ENCODE data around the gene MYL2.

Gene MYL2

GRCh38 chr12:110888256-110888991, 32.0 kb downstream of the MYL2 start:
- no peak for DNase-seq

GRCh38 chr12:110885152-110885840, 35.1 kb downstream of the MYL2 start:
- no peak for DNase-seq

DNA sequence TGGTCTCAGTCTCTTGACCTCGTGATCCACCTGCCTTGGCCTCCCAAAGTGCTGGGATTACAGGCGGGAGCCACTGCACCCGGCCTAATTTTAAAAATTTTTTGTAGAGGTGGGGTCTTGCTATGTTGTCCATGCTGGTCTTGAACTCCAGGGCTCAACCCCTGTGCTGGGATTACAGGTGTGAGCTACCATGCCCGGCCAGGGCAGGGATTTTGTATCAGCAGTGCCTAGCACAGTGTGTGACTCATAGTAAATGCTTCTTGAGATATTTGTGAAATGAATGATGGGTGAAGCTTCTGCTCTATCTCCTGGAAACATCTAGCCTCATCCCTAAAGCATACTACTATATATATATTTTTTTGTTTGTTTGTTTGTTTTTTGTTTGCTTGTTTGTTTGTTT, 37.1 kb downstream of the MYL2 start:
- no peak for DNase-seq

DNA sequence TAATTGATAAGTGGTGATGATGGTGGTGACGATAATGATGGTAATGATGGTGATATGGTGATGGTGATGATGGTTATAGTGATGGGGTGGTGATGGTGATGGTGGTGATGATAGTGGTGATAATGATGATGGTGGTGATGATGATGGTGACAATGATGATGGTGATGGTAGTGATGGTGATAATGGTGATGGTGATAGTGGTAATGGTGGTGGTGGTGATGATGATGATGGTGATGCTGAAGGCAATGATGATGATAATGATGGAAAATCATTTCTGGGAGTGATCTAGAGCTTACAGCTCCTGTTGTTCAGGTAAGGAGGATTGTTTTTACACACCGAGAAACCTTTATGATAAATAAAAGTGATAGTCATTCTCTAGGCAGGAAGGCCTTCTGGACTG, 39.7 kb downstream of the MYL2 start:
- DNase-seq = no peak

DNA sequence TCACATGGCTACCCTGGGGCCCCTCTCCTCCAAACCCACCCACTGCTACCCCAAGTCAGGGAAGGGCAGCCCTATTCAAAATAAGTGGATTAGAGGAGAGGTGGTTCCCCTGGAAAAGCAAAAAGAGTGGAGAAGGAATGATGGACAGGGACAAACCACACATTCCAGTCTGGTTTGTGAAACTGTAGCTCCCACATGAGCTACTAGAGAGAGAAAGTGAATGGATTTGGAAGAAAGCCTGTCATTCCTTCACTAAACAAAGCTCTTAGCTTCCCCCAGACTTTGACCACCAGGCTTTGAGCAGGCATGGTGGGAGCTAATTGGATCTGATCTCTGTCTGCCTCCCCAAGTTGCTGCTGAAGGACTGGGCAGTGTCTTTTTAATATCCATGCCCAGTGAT, 45.6 kb downstream of the MYL2 start:
- DNase-seq = no peak

DNA sequence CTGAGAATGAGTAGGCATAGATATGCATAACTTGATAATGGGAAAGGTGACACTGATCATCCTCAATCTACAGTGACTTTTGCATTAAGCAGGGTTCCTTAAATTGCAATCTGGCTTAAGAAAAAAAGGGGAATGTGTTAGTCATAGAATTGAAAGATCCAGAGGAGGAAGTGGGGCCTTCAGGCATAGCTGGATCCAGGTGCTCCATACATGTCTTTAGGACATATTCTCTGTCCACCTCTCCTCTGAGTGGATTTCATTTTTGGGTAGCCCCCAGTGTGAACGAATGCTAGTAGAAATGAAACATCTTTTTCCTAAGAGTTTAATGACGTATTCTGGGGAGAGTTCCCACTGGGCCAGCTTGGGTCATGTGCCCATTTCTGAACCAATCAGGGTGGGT, 46.0 kb downstream of the MYL2 start:
- DNase-seq = no peak

DNA sequence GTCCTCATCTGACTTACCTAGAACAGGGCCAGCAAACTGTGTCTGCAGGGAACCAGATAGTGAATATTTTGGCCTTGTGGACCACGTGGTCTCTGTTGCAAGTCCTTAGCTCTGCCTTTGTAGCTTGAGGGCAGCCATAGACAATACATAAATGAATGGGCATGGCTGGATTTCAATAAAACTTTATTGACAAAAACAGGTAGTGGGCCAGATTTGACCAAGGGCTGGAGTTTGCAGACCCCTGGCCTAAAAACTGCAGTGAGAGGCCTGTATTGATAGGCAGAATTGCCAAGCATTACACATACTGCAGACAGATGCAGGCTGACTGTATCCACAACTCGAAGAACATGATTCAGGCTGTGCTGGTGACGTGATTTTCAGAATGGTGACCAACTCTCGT, 48.3 kb downstream of the MYL2 start:
- no peak for DNase-seq

GRCh38 chr12:110869803-110870202, 50.6 kb downstream of the MYL2 start:
- DNase-seq = no peak

DNA sequence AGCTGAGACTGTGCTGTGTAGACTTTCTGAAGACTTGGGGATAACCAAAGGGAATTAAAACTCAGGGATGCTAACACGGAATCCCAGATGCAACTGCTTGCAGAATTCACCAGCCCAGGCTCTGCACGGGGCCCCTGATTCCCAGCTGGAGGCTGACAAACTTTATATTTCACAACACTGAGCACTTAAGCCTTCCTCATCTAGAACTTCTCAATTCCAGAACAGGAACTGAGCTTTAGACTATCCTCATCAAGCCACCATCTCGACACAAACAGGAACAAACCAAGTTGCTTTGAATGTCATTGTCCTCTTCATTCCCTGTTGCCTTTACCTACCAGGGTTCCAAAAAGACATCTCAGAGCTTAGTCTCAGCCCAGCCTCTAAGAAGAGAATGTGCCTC, 51.4 kb downstream of the MYL2 start:
- no peak for DNase-seq

DNA sequence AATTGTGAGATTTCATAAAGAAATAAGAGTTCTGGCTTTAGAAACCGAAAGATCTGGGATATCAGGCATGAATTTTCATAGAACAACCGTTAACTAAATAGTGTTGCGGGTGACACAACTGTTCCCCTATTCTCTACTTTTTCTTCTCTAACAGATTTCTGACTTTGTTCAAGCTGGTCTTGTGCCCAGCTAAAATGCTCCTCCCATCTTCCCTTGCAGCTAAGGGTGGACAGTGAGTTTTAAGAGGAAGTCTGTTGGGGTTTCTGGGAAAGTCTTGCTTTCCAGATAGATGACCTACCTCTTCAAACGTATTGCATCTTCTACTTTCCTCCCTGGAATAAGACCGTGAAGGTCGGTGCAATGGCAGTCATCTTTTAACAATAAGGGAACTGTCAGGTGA, 54.9 kb downstream of the MYL2 start:
- DNase-seq = no peak

- DNase-seq = no peak
Observed at GRCh38 chr12:110863161-110863560, 57.2 kb downstream of the MYL2 start.

DNA sequence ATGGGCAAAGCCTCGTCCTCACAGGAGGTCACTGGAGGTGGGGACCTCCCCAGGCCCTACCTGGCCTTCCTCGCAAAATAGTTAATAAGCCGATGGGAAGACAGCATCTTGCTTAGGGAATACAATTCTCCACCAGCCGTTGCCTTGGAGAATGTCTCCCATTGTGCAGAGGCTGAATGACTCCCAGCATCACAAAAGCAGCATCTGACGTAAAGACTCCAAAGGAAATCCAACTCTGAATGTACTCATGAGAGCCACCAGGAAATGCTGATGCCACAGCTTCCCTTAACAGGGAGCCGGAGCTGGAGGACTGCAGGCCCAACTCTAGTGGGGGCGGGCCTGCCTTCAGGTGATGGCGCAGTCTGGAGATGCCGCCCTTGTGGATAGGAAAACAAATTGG, 58.0 kb downstream of the MYL2 start:
- DNase-seq = no peak

DNA sequence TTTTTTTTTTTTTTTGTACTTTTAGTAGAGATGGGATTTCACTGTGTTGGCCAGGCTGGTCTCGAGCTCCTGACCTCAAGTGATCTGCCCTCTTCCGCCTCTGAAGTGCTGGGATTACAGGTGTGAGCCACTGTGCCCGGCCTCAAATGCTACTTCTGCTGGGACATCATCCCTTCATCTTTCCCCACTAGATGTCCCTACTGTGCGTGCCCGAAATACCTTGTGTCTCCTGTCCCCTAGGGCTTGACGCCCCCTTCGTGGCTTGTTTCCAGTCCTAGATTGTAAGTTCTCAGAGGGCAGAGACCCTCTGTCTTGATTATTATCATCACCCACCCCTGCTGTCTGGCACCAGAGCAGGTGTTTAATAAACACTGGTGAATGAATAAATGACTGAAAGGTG, 58.6 kb downstream of the MYL2 start:
- DNase-seq = no peak
